Lung (tissue), 12 donors: ENCODE measurements around the gene CDK3. TPM values are rescaled to one million over a fixed set of nuclear protein-coding genes. Genes with fewer than 3 reads are reported as not detected.

Experiments
- ATAC-seq: fragments of 200-7000 bp; cut with Tn5 transposase; one replicate; pipeline ENCODE4 v1.9.1; 2020; ENCODE audit warnings: moderate number of reproducible peaks; ENCODE audit not compliant: insufficient read depth, low FRiP score
- DNase-seq, 3 donors: peaks; one replicate each; pipeline ENCODE4 v3.0.0-alpha.2; 2013 to 2017
- H3K27ac ChIP-seq, 2 donors: one replicate each; pipeline ENCODE4 v1.5.1; 2013; ENCODE audit warnings: mild to moderate bottlenecking in 2 of 2, moderate library complexity in 2 of 2, control low read depth in 1 of 2, inconsistent platforms in 1 of 2, low read depth in 1 of 2, low read length in 1 of 2
- H3K27me3 ChIP-seq, 3 donors: one replicate each; pipeline ENCODE4 v1.5.1; 2013; ENCODE audit warnings: low read length in 2 of 3; ENCODE audit not compliant: control insufficient read depth in 3 of 3, insufficient read depth in 3 of 3
- H3K36me3 ChIP-seq, 4 donors: one replicate each; pipeline ENCODE4 v1.5.1; 2013; ENCODE audit warnings: low read length in 4 of 4, mild to moderate bottlenecking in 1 of 4, moderate library complexity in 1 of 4; ENCODE audit not compliant: control insufficient read depth in 4 of 4, insufficient read depth in 4 of 4
- H3K4me1 ChIP-seq, 5 donors: one replicate each; pipeline ENCODE4 v1.5.1; 2013; ENCODE audit warnings: low read length in 5 of 5, mild to moderate bottlenecking in 2 of 5, moderate library complexity in 1 of 5; ENCODE audit not compliant: control insufficient read depth in 5 of 5, insufficient read depth in 5 of 5
- H3K4me3 ChIP-seq: one replicate; pipeline ENCODE4 v1.5.1; 2013; ENCODE audit warnings: mild to moderate bottlenecking, control low read depth, moderate library complexity
- H3K9ac ChIP-seq, 2 donors: one replicate each; pipeline ENCODE4 v1.5.1; 2013; ENCODE audit warnings: low read length in 2 of 2, control low read depth in 1 of 2; ENCODE audit not compliant: insufficient read depth in 1 of 2
- H3K9me3 ChIP-seq, 4 donors: one replicate each; pipeline ENCODE4 v1.5.1; 2013; ENCODE audit warnings: low read length in 3 of 4, mild to moderate bottlenecking in 1 of 4, moderate library complexity in 1 of 4; ENCODE audit not compliant: control insufficient read depth in 4 of 4, insufficient read depth in 3 of 4
- CTCF ChIP-seq: IDR thresholded peaks from 2 replicates; pipeline ENCODE4 v1.5.1; 2012; ENCODE audit warnings: mild to moderate bottlenecking; ENCODE audit errors: control extremely low read depth, extremely low read depth
- WGBS, 2 donors: extraction: QIAGEN DNeasy Blood & Tissue Kit; methylation state at CpG; one replicate each; pipeline ENCODE4 v1.1.7; 2013; 5-methylcytosine and 5-hydroxymethylcytosine counted together
- polyA plus RNA-seq, 2 donors: library from polyadenylated mRNA; stranded (reverse); fragments of 200-250 nt; gene quantifications; one replicate each; pipeline ENCODE4 v1.2.1, GENCODE V29; 2013
- total RNA-seq, 2 donors: library from RNA; depleted of rRNA in 1 of 2; stranded (reverse); fragments of >200 nt in 1 of 2; gene quantifications; one replicate each; pipeline ENCODE4 v1.2.1, GENCODE V29; 2014 to 2021
- donor health status: control.
- donor health status: control.
- donor health status: Bipolar disorder and iron deficiency.
- donor health status: healthy.
- donor health status: DM: yes; HTN: yes; CAD: no.

CDK3 gene
- total and polyA plus RNA-seq, 4 donors, result 7.3 to 15.7 (median 7.8) TPM

DNA sequence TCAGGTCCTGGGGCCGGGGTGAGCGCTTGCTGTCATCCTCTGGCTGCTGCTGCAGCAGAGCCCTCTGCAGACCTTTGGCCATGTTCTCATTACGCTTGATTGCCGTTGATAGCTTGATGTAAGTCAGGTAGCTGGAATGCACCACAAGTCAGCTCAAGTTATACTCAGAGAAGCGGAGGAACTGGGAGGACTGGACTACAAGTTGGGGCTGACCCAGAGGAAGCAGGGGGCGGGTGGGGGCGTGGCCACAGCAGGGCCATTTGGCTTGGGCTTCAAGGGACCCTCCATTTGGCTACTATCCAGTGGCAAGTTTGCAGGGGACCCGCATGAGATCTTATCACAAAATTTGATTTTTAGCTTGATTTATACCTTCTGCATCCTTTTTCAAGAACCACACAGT lies 45.4 kb downstream of the CDK3 start:
- DNase-seq, result no peak
- no peak for TF ChIP-seq CTCF
- 90 to 92% methylated on average over 8 of the region's 8 CpGs for WGBS, 2 donors
- H3K9ac ChIP-seq, result no peak overlapping the region
- ATAC-seq, result no peak
- no peak overlapping the region for H3K4me3 ChIP-seq
- H3K27me3 ChIP-seq, result no peaks in the 10 kb centered on the region
- H3K36me3 ChIP-seq, result peaks cover 33 to 73% (median 57%) of the 10 kb centered on the region in 4 donors
- peaks cover 0 to 15% (median 0%) of the 10 kb centered on the region in 5 donors for H3K4me1 ChIP-seq
- H3K27ac ChIP-seq, result no peak overlapping the region
- no peaks in the 10 kb centered on the region for H3K9me3 ChIP-seq

DNA sequence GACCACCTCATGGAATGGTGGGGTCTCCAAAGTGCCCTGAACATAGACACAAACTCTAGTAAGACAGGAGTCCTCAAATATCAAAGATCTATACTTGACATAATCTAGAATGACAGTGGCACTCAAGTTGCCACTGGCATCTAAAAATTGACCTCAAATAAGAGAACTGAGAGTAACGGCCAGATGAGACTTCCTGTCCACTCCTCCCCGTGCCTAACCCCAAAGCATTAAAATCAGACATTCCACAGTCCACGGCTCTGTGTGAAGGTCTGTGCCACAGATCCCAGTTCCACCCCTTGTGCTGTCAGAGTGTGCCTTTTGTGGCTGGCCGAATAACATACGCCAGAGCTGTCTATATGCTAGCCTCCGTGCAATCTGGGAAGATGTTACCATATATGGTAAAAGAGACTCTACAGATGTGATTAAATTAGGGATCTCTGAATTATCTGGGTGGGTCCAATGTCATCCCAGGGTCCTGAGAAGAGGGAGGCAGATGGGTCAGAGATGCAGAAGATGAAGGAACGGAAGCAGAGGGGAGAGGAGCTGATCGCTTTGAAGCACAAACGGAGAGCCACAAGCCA lies 47.5 kb downstream of the CDK3 start:
- H3K9ac ChIP-seq, result no peak overlapping the region
- no peak for TF ChIP-seq CTCF
- WGBS, 2 donors, result 85 to 91% methylated on average over 9 of the region's 9 CpGs
- H3K27ac ChIP-seq, result no peak overlapping the region
- no peaks in the 10 kb centered on the region for H3K9me3 ChIP-seq
- DNase-seq (no peak), ATAC-seq (no peak)
- H3K4me1 ChIP-seq, result peaks cover 0 to 19% (median 0%) of the 10 kb centered on the region in 5 donors
- H3K27me3 ChIP-seq, result no peaks in the 10 kb centered on the region
- H3K36me3 ChIP-seq, result peaks cover 34 to 56% (median 48%) of the 10 kb centered on the region in 4 donors
- H3K4me3 ChIP-seq, result no peak overlapping the region

- H3K27ac ChIP-seq, result no peak overlapping the region
- no peak overlapping the region for H3K9ac ChIP-seq
- TF ChIP-seq CTCF, result no peak
- peaks cover 0 to 19% (median 0%) of the 10 kb centered on the region in 5 donors for H3K4me1 ChIP-seq
- WGBS, 2 donors, result 71 to 76% methylated on average over 9 of the region's 9 CpGs
- no peaks in the 10 kb centered on the region for H3K9me3 ChIP-seq
- no peak for DNase-seq
- no peaks in the 10 kb centered on the region for H3K27me3 ChIP-seq
- peaks cover 35 to 50% (median 43%) of the 10 kb centered on the region in 4 donors for H3K36me3 ChIP-seq
- no peak overlapping the region for H3K4me3 ChIP-seq
- no peak for ATAC-seq
These were observed 48.1 kb downstream of the CDK3 start for GRCh38 chr17:76048711-76049110.

GRCh38 chr17:76049239-76049638 lies 48.6 kb downstream of the CDK3 start:
- Histone ChIP-seq H3K9me3 (no peaks in the 10 kb centered on the region), H3K36me3 (peaks cover 37 to 45% (median 38%) of the 10 kb centered on the region in 4 donors), H3K9ac (no peak overlapping the region), H3K27me3 (no peaks in the 10 kb centered on the region), H3K4me1 (peaks cover 0 to 19% (median 0%) of the 10 kb centered on the region in 5 donors), H3K27ac (peak overlapping the region in 1 of 2 donors; percentile 73), H3K4me3 (no peak overlapping the region)
- DNase-seq (no peak), ATAC-seq (no peak)
- 85 to 91% methylated on average over 3 of the region's 3 CpGs for WGBS, 2 donors
- TF ChIP-seq CTCF, result no peak
